GM12878 (cell line): ENCODE results near the gene IL13RA2. TPM values are rescaled to one million over a fixed set of nuclear protein-coding genes. Genes with fewer than 3 reads are reported as not detected.

ENCODE experiments used
- ATAC-seq: fragments of 200-7000 bp; cut with Tn5 transposase; 3 replicates; pipeline ENCODE4 v1.9.1; 2020; ENCODE audit warnings: mild to moderate bottlenecking, moderate library complexity
- BruUV-seq: library from RNA; stranded (reverse); fragments of 400-500 nt; replicated peaks from 2 replicates; lab custom pipeline; 2021; lab: Mats Ljungman, UMichigan
- CTCF ChIA-PET: fragments of 300-600 bp; sonication (Branson Sonifier 250); formaldehyde crosslinking; extraction: SDS; loops from one replicate; lab custom pipeline; 2021; ENCODE audit warnings: inconsistent platforms; lab: Yijun Ruan, JAX
- POLR2A ChIA-PET: fragments of 350-600 bp; formaldehyde crosslinking; extraction: SDS; loops from one replicate; lab custom pipeline; 2021; ENCODE audit warnings: inconsistent platforms; lab: Charles Lee
- RAD21 ChIA-PET: fragments of 300-600 bp; sonication (Branson Sonifier 250); formaldehyde crosslinking; loops from one replicate; lab custom pipeline; 2023; ENCODE audit warnings: antibody characterized with exemption; ENCODE audit not compliant: unreplicated experiment; lab: Charles Lee
- SMC1A ChIA-PET: fragments of 300-600 bp; sonication (Branson Sonifier 250); formaldehyde crosslinking; loops from one replicate; lab custom pipeline; 2023; ENCODE audit not compliant: unreplicated experiment, uncharacterized antibody; lab: Charles Lee
- DNase-seq: peaks from one replicate; pipeline ENCODE4 v3.0.0-alpha.2; 2011; ENCODE audit warnings: low read depth, low spot score
- FAIRE-seq: peaks from 3 replicates; lab custom pipeline; 2011; peaks lifted over from hg19 to GRCh38; lab: Jason Lieb, UNC
- H2AFZ ChIP-seq: 2 replicates; pipeline ENCODE4 v1.6.0; 2011; ENCODE audit warnings: low read depth, low read length, control low read depth; ENCODE audit not compliant: control insufficient read depth
- H3K27ac ChIP-seq: 2 replicates; pipeline ENCODE4 v1.5.1; 2011; ENCODE audit warnings: control low read depth; ENCODE audit not compliant: control insufficient read depth, insufficient read depth
- H3K27me3 ChIP-seq, 2 experiments: replicated peaks in 1 of 2; 2 replicates each; pipeline versions ENCODE4 v1.6.0 to v1.6.1; 2011; ENCODE audit warnings: low read length in 1 of 2; ENCODE audit not compliant: control insufficient read depth in 2 of 2, insufficient read depth in 2 of 2
- H3K36me3 ChIP-seq, 2 experiments: 2 replicates each; pipeline ENCODE4 v1.5.1; 2011; ENCODE audit warnings: low read length in 1 of 2; ENCODE audit not compliant: control insufficient read depth in 2 of 2, insufficient read depth in 2 of 2
- H3K4me1 ChIP-seq: 2 replicates; pipeline ENCODE4 v1.6.1; 2011; ENCODE audit warnings: mild to moderate bottlenecking, low read length, moderate library complexity, mixed read lengths; ENCODE audit not compliant: control insufficient read depth, insufficient read depth
- H3K4me2 ChIP-seq: 2 replicates; pipeline ENCODE4 v1.6.0; 2011; ENCODE audit warnings: control low read depth; ENCODE audit not compliant: control insufficient read depth, insufficient read depth
- H3K4me3 ChIP-seq: fragments of 200-600 bp; sonication (generic); 2 replicates; pipeline ENCODE4 v1.5.1; 2016
- H3K79me2 ChIP-seq: 2 replicates; pipeline ENCODE4 v1.6.0; 2011; ENCODE audit warnings: low read length; ENCODE audit not compliant: control insufficient read depth, insufficient read depth
- H3K9ac ChIP-seq: 2 replicates; pipeline ENCODE4 v1.8.0; 2011; ENCODE audit warnings: low read length, control low read depth, mixed read lengths; ENCODE audit not compliant: control insufficient read depth, insufficient read depth
- H3K9me3 ChIP-seq: replicated peaks from 3 replicates; pipeline ENCODE4 v1.5.1; 2011; ENCODE audit warnings: mild to moderate bottlenecking, low read length; ENCODE audit not compliant: control insufficient read depth, insufficient read depth
- H4K20me1 ChIP-seq: 2 replicates; pipeline ENCODE4 v1.6.0; 2011; ENCODE audit not compliant: control insufficient read depth, insufficient read depth
- CBX5 ChIP-seq: sonication (generic); IDR thresholded peaks from 2 replicates; pipeline ENCODE4 v1.6.1; 2016; ENCODE audit warnings: low read depth, moderate library complexity, mild to moderate bottlenecking, inconsistent platforms
- EED ChIP-seq: sonication (generic); IDR thresholded peaks from 2 replicates; pipeline ENCODE4 v1.6.1; 2016; ENCODE audit warnings: antibody characterized with exemption, low read depth
- FOS ChIP-seq: IDR thresholded peaks from 3 replicates; pipeline ENCODE4 v1.6.1; 2011; ENCODE audit warnings: borderline replicate concordance; ENCODE audit not compliant: insufficient read length; ENCODE audit errors: extremely low read depth
- KAT2A ChIP-seq: conservative IDR thresholded peaks from 2 replicates; pipeline ENCODE4 v1.6.1; 2011; ENCODE audit warnings: low read depth, low read length; ENCODE audit not compliant: control insufficient read depth
- NR2F1 ChIP-seq: fragments of 450-650 bp; conservative IDR thresholded peaks from 2 replicates; pipeline ENCODE4 v1.6.1; 2017; ENCODE audit warnings: mild to moderate bottlenecking
- PBX3 ChIP-seq: IDR thresholded peaks from 2 replicates; pipeline ENCODE4 v1.6.1; 2011; ENCODE audit warnings: mild to moderate bottlenecking, low read depth, low read length, moderate library complexity; ENCODE audit not compliant: insufficient replicate concordance
- RCOR1 ChIP-seq: conservative IDR thresholded peaks from 2 replicates; pipeline ENCODE4 v1.6.1; 2012; ENCODE audit warnings: low read depth, low read length, improper control_type of control experiment
- RELA ChIP-seq: fragments of 450-650 bp; IDR thresholded peaks from 2 replicates; pipeline ENCODE4 v1.8.0; 2014; ENCODE audit warnings: borderline replicate concordance; ENCODE audit not compliant: partially characterized antibody
- SPI1 ChIP-seq: IDR thresholded peaks from 2 replicates; pipeline ENCODE4 v1.6.1; 2011; ENCODE audit warnings: low read depth, mild to moderate bottlenecking, low read length, moderate library complexity, borderline replicate concordance; ENCODE audit not compliant: insufficient read depth
- STAT1 ChIP-seq: fragments of 450-650 bp; conservative IDR thresholded peaks from 2 replicates; pipeline ENCODE4 v1.6.1; 2014; ENCODE audit warnings: antibody characterized with exemption, mild to moderate bottlenecking
- TCF7 ChIP-seq: IDR thresholded peaks from 2 replicates; pipeline ENCODE4 v1.6.1; 2014; ENCODE audit warnings: antibody characterized with exemption, borderline replicate concordance
- WGBS: methylation state at CpG from one replicate; pipeline ENCODE4 v1.1.6; 2016; ENCODE audit warnings: low lambda C conversion rate; ENCODE audit not compliant: insufficient replicate concordance, insufficient coverage; ENCODE audit errors: missing lambda C conversion rate; 5-methylcytosine and 5-hydroxymethylcytosine counted together
- in situ Hi-C: fragments of 300-500 bp; cut with MboI; formaldehyde crosslinking; loops from 9 replicates; pipeline ENCODE4 v1.14.3; 2018; ENCODE audit warnings: mixed read lengths
- intact Hi-C: fragments of 100-400 bp; cut with micrococcal nuclease; formaldehyde crosslinking; loops from one replicate; pipeline ENCODE4 v1.14.2; 2022; ENCODE audit not compliant: unreplicated experiment
- polyA plus RNA-seq, 11 experiments: library from polyadenylated mRNA; depleted of rRNA in 4 of 11; unstranded in 6 of 11; stranded (reverse) in 5 of 11; fragments of >200 nt; fragmentation: Nextera tagmentation in 4 of 11; fragmentation: Illumina TruSeq in 1 of 11; extraction: Ambion mirVana in 4 of 11; extraction: Trizol in 1 of 11; gene quantifications; 1 replicate in 1 of 11; 2 replicates in 10 of 11; pipeline versions ENCODE4 v1.2.1 to v1.2.3, GENCODE V29; 2011 to 2016; ENCODE audit warnings: inconsistent platforms in 2 of 11, missing spikeins in 2 of 11, low read depth in 1 of 11
- total RNA-seq, 4 experiments: library from RNA; depleted of rRNA in 3 of 4; stranded (reverse); fragments of >200 nt in 3 of 4; fragmentation: Illumina TruSeq in 1 of 4; extraction: Trizol in 1 of 4; gene quantifications; 2 replicates each; pipeline versions ENCODE4 v1.2.1 to v1.2.3, GENCODE V29; 2013 to 2021

IL13RA2 gene
- total and polyA plus RNA-seq, 10 of the 15 experiments (the other 5 are each of a cell fraction or from before 2014, with no cell fraction given): 0.08 TPM; not detected in 9

- ChIA-PET POLR2A (interaction anchor here (1.1 kb wide), 1 partner anchor 13 kb away, joined by 3 read pairs; no protein-coding TSS in a partner anchor), RAD21 (no interaction called here), CTCF (interaction anchor here (1.2 to 1.4 kb wide), 2 partner anchors 11 to 17 kb away, joined by 3 read pairs; no protein-coding TSS in a partner anchor), SMC1A (interaction anchor here (0.7 kb wide), 1 partner anchor 11 kb away, joined by 4 read pairs; no protein-coding TSS in a partner anchor)
- TF ChIP-seq FOS: no peak
- H3K9ac ChIP-seq: no peak overlapping the region
- no TSS peak for BruUV-seq
- H3K4me1 ChIP-seq: no peaks in the 10 kb centered on the region
- H2AFZ ChIP-seq: no peak overlapping the region
- DNase-seq: no peak
- H4K20me1 ChIP-seq: no peaks in the 10 kb centered on the region
- H3K79me2 ChIP-seq: no peaks in the 10 kb centered on the region
- no peak for FAIRE-seq
- no peaks in the 10 kb centered on the region for H3K27me3 ChIP-seq
- no peak for ATAC-seq
- intact Hi-C loops: no loop called here
- no peaks in the 10 kb centered on the region for H3K9me3 ChIP-seq
- H3K27ac ChIP-seq: no peak overlapping the region
- 29% methylated on average over 3 of the region's 3 CpGs for WGBS
- in situ Hi-C loops: no loop called here
- H3K36me3 ChIP-seq: no peaks in the 10 kb centered on the region
- H3K4me2 ChIP-seq: no peak overlapping the region
- no peak overlapping the region for H3K4me3 ChIP-seq
These were observed 46.6 kb downstream of the IL13RA2 start for GRCh38 chrX:114970806-114971205.

GRCh38 chrX:114964374-114964773, 53.0 kb downstream of the IL13RA2 start:
- no peaks in the 10 kb centered on the region for H3K9me3 ChIP-seq
- H3K79me2 ChIP-seq: no peaks in the 10 kb centered on the region
- no peak overlapping the region for H3K4me3 ChIP-seq
- ATAC-seq (no peak), FAIRE-seq (no peak), DNase-seq (no peak)
- no TSS peak for BruUV-seq
- no peak for TF ChIP-seq CBX5
- no peak for TF ChIP-seq STAT1
- TF ChIP-seq RCOR1: no peak
- no peak for TF ChIP-seq EED
- TF ChIP-seq SPI1: no peak
- no peak for TF ChIP-seq KAT2A
- TF ChIP-seq PBX3: no peak
- TF ChIP-seq NR2F1: no peak
- no peak for TF ChIP-seq TCF7
- no peak for TF ChIP-seq RELA
- RAD21 ChIA-PET: no interaction called here
- intact Hi-C loops (no loop called here), in situ Hi-C loops (no loop called here)
- CTCF ChIA-PET: no interaction called here
- H3K9ac ChIP-seq: no peak overlapping the region
- WGBS: 30% methylated on average over 3 of the region's 3 CpGs
- SMC1A ChIA-PET: no interaction called here
- H3K36me3 ChIP-seq: no peaks in the 10 kb centered on the region
- POLR2A ChIA-PET: no interaction called here
- no peak overlapping the region for H3K4me2 ChIP-seq
- H4K20me1 ChIP-seq: no peaks in the 10 kb centered on the region
- H2AFZ ChIP-seq: no peak overlapping the region
- H3K27me3 ChIP-seq: no peaks in the 10 kb centered on the region
- H3K4me1 ChIP-seq: no peaks in the 10 kb centered on the region
- H3K27ac ChIP-seq: no peak overlapping the region
